HG03354 (cell line): ENCODE data around the gene MAML2.

Experiments
- ATAC-seq: cut with Tn5 transposase; IDR thresholded peaks from one replicate; pipeline ENCODE4 v1.9.1; 2021; ENCODE audit warnings: mild to moderate bottlenecking; ENCODE audit not compliant: unreplicated experiment, poor library complexity, severe bottlenecking

The MAML2 gene

GRCh38 chr11:96097844-96098421 lies 245.1 kb downstream of the MAML2 start:
- ATAC-seq, result no peak

- ATAC-seq, result no peak
These were observed 246.6 kb downstream of the MAML2 start for GRCh38 chr11:96096360-96096759.

GRCh38 chr11:96095884-96096303 lies 247.1 kb downstream of the MAML2 start:
- ATAC-seq, result no peak

GRCh38 chr11:96094156-96094555 lies 248.8 kb downstream of the MAML2 start:
- ATAC-seq, result no peak

- ATAC-seq, result no peak
These were observed 250.5 kb downstream of the MAML2 start for GRCh38 chr11:96092511-96092910.

GRCh38 chr11:96091476-96091875 lies 251.5 kb downstream of the MAML2 start:
- peak; percentile 83 for ATAC-seq

GRCh38 chr11:96090711-96091110 lies 252.3 kb downstream of the MAML2 start:
- ATAC-seq, result no peak

- no peak for ATAC-seq
These were observed 254.1 kb downstream of the MAML2 start for GRCh38 chr11:96088914-96089313.

- no peak for ATAC-seq
These were observed 256.9 kb downstream of the MAML2 start for GRCh38 chr11:96086111-96086510.

GRCh38 chr11:96085319-96085930 lies 257.6 kb downstream of the MAML2 start:
- ATAC-seq, result no peak

- ATAC-seq, result no peak
These were observed 258.2 kb downstream of the MAML2 start for GRCh38 chr11:96084610-96085318.

- ATAC-seq, result no peak
These were observed 260.1 kb downstream of the MAML2 start for GRCh38 chr11:96082936-96083335.

GRCh38 chr11:96082002-96082899 lies 260.7 kb downstream of the MAML2 start:
- no peak for ATAC-seq

GRCh38 chr11:96081561-96081960 lies 261.4 kb downstream of the MAML2 start:
- no peak for ATAC-seq

- no peak for ATAC-seq
These were observed 263.3 kb downstream of the MAML2 start for GRCh38 chr11:96079691-96080090.

- ATAC-seq, result peak; percentile 73
These were observed 267.4 kb downstream of the MAML2 start for GRCh38 chr11:96075532-96075959.

GRCh38 chr11:96074551-96075310 lies 268.3 kb downstream of the MAML2 start:
- ATAC-seq, result peak; percentile 60

GRCh38 chr11:96073536-96073935 lies 269.5 kb downstream of the MAML2 start:
- no peak for ATAC-seq

- no peak for ATAC-seq
These were observed 270.4 kb downstream of the MAML2 start for GRCh38 chr11:96072592-96072991.
